Activated CD4-positive, alpha-beta T cell treated with anti-CD3 and anti-CD28 coated beads for 4 hours (primary cell): ENCODE measurements around the gene LCE1D.

ENCODE experiments used
- DNase-seq, 2 donors: peaks; one replicate each; pipeline ENCODE4 v3.0.0-alpha.2; 2020

LCE1D gene

GRCh38 chr1:152796421-152796820, at the start of gene LCE1D:
Gene LCE1D, plus strand, starts transcription at chr1:152796721. Its CDS starts 1,074 bp downstream, at chr1:152797795.
- DNase-seq = no peak

DNA sequence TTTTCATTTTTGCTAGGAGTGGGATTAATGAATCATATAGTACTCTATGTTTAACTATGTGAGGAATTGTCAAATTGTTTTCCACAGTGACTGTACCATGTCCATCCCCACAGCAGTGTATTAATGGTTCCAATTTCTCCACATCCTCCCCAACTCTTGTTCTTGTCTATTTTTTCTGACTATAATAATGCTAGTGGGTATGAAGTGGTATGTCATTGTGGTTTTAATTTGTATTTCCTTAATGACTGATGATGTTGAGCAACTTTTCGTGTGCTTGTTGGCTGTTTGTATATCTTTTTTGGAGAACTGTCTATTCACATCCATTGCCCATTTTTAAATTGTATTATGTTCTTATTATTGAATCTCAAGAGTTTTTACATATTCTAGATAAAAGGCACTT, 48.7 kb upstream of the LCE1D start:
- no peak for DNase-seq

DNA sequence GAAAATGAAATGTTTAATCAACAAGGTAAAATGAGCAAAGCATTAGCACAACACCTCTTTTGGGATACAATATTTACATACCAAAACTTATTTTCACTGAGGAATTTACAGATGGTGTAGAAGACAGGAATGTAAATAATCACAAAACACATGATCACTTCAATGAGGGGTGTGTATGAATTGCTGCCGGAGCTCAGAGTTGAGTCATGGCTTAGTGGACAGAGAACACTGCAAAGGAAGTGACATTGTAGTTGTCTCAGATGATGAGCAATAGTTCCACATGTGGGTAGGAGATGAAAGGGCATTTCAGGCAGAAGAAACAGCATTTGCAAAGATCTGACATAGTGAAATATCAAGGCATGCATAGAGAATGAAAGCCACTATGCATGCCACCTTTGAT, 44.3 kb upstream of the LCE1D start:
- no peak for DNase-seq

GRCh38 chr1:152753586-152753985, 42.9 kb upstream of the LCE1D start:
- DNase-seq = no peak

DNA sequence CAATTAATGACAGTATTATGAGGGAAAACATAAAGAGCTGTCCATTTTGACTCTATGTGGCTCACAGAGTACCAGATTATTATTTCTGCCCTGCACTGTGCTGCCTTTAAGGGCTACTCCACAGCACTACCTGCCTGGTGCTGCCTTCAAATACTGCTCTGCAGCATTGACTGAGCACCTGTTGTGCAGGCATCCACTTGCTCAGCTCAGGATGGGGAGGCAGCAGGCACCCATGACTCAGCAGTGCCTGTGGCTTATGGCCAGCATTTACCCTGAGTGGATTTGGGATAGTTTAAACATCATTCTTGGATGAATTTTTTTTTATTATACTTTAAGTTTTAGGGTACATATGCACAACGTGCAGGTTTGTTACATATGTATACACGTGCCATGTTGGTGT, 39.6 kb upstream of the LCE1D start:
- no peak for DNase-seq

- DNase-seq = no peak
Measured at GRCh38 chr1:152757747-152758146, 38.8 kb upstream of the LCE1D start, which contains the start of gene KPRP. Gene KPRP, plus strand, starts transcription at chr1:152758025. Its CDS starts 1,564 bp downstream, at chr1:152759589.

- no peak for DNase-seq
Measured at GRCh38 chr1:152758636-152759035, 37.9 kb upstream of the LCE1D start.

- no peak for DNase-seq
Measured at GRCh38 chr1:152759453-152760173, 36.9 kb upstream of the LCE1D start.

DNA sequence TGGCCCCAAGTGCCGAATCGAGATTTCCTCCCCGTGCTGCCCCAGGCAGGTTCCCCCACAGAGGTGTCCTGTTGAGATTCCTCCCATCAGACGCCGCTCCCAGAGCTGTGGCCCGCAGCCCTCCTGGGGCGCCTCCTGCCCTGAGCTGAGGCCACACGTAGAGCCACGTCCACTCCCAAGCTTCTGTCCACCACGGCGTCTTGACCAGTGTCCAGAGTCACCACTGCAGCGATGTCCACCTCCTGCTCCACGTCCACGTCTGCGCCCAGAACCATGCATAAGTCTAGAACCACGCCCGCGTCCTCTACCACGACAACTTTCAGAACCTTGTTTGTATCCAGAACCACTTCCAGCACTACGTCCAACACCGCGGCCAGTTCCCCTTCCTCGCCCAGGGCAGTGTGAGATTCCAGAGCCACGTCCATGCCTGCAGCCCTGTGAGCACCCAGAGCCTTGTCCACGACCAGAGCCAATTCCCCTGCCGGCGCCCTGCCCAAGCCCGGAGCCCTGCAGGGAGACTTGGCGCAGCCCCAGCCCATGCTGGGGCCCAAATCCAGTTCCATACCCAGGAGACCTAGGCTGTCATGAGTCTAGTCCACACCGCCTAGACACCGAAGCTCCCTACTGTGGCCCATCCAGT, 35.9 kb upstream of the LCE1D start:
- no peak for DNase-seq

DNA sequence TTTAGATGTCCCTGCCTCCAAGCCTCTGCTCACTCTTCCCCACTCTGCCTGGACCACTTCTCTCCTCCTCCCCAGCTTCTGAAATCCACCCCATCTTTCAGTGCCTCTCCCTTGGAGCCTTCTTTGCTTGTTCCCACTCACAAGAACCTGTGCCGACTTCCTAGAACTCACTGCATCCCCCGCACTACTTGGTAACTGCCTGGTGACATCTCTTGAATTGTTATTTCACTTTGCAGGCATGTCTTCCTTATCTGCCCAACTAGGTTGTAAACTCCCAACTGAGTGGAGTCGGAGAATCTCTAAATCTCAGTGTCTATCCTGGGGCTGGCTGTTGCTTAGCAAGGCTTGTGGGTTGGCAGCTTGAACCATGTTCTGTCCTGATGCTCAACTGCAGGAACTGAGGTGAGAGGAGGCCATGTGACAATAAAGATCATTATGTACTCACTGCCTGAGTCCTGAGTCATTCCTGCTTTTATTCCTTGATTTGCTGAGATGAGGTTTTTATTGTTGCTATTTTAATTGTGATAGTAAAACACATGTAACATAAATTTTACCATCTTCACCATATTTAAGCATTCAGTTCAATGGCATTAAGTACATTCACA, 34.8 kb upstream of the LCE1D start:
- DNase-seq = no peak

GRCh38 chr1:152768847-152769533, 27.5 kb upstream of the LCE1D start:
- no peak for DNase-seq

DNA sequence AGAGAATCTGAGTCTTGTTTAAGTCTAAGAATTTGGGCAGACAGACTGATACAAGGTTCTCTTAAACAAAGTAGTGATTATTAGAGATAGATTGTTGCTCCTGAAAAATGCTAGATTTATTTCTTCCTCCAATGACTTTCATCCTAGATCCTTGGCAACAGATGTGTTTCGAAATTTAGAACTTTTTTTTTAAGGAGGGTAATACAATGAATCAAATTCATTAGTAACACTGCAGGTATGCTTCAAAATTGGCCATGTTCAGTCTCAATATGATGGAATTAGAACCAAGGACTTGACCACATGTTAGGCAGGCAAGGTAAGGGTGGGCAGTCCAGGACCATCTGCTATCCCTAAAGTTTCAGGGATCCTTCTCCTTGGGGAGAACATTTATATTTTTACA, 26.1 kb upstream of the LCE1D start:
- DNase-seq = no peak

GRCh38 chr1:152774875-152775274, 21.6 kb upstream of the LCE1D start, which contains the start of gene LCE1F:
Gene LCE1F, plus strand, starts transcription at chr1:152775140. Its CDS starts 1,232 bp downstream, at chr1:152776372.
- DNase-seq = no peak

DNA sequence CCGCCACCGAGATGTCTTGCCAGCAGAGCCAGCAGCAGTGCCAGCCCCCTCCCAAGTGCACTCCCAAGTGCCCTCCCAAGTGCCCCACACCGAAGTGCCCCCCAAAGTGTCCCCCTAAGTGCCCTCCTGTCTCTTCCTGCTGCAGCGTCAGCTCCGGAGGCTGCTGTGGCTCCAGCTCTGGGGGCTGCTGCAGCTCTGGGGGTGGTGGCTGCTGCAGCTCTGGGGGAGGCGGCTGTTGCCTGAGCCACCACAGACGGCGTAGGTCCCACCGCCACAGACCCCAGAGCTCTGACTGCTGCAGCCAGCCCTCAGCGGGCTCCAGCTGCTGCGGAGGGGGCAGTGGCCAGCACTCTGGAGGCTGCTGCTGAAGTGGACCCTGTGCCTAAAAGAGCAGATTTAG, 20.2 kb upstream of the LCE1D start:
- DNase-seq = no peak

- no peak for DNase-seq
Measured at GRCh38 chr1:152777510-152778137, 18.9 kb upstream of the LCE1D start.

DNA sequence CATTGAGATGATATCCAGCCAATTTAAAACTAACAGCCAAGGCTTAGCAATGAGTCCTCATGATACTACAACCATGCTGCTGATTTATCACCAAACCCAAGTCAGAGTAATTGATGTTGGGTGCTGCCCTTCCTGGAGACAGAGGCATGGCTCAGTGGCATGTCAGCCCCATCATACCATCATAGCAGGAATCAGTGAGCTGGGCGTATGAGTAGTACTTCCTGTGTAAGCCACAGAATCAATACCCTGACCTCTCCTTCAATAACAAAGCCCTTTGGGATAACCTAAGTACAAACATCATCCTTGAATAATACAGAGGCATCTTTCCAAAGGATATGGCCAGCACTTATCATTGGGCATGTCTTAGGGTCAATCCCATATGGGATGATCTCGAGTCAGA, 13.4 kb upstream of the LCE1D start:
- DNase-seq = no peak

GRCh38 chr1:152786077-152786476, 10.4 kb upstream of the LCE1D start, which contains the start of gene LCE1E:
Gene LCE1E, plus strand, starts transcription at chr1:152786257. Its CDS starts 1,043 bp downstream, at chr1:152787300.
- DNase-seq = no peak

DNA sequence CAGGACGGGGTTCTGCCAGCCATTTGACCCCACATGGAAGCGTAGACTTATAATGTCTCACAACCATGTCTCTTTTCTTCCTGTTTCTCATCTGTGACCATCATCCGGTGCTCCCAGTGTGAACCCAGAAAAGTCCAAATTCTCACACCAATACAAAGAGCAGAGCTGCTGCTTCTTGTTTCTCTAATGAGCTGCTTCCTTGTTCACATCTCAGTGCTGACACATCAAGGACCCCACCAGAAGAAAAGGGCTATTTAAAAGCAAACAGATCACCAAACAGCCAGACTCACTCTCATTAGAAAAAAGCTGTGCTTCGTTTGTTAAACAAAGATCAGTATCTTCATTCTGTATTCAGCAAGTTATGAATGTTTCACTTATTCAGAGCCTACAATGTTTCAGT, 835 bp upstream of the LCE1D start:
- DNase-seq = no peak

DNA sequence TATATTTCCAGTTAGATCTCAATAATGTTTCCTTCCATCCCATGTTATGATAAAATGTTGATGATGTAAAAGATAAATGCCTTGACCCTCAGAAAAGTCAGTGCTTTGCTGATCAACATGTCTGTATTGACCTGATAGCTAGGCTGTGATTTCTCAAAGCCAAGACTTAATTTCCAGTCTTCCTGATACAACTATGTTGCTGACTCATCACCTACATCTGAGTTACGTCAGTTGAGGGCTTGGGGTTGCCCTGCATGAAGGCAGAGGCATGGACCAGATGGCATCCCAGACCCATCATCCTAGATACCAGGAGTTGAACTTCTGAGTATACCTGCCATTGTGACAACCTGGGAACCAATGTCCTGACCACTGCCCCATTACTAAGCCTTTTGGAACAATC, 4.8 kb downstream of the LCE1D start:
- DNase-seq = no peak

GRCh38 chr1:152806576-152806975, 10.1 kb downstream of the LCE1D start, which contains the start of gene LCE1C:
Gene LCE1C, minus strand, starts transcription at chr1:152806651. Its CDS starts 1,173 bp downstream, at chr1:152805478.
- no peak for DNase-seq

GRCh38 chr1:152811050-152811449, 14.5 kb downstream of the LCE1D start:
- DNase-seq = no peak

GRCh38 chr1:152811671-152812070, 15.2 kb downstream of the LCE1D start, which contains the start of gene LCE1B:
Gene LCE1B, plus strand, starts transcription at chr1:152811971. Its CDS starts 476 bp downstream, at chr1:152812447.
- DNase-seq = no peak

GRCh38 chr1:152817309-152817708, 20.8 kb downstream of the LCE1D start:
- no peak for DNase-seq
